DOHH2 (cell line): ENCODE results near the gene DRG2.

ENCODE experiments used
- H3F3A ChIP-seq: fragments of 200-600 bp; sonication (generic), shearing (Covaris generic); 2 replicates; pipeline ENCODE4 v1.6.0; 2016; ENCODE audit warnings: antibody characterized with exemption, mild to moderate bottlenecking; ENCODE audit not compliant: control insufficient read depth, insufficient read depth
- H3K27ac ChIP-seq: fragments of 200-600 bp; sonication (generic); 2 replicates; pipeline ENCODE4 v1.5.1; 2014; ENCODE audit warnings: low read depth, mild to moderate bottlenecking, low read length, moderate library complexity
- H3K27me3 ChIP-seq: fragments of 200-600 bp; sonication (generic); 2 replicates; pipeline ENCODE4 v1.6.1; 2014; ENCODE audit warnings: mild to moderate bottlenecking, low read length, mixed read lengths; ENCODE audit not compliant: control insufficient read depth
- H3K36me3 ChIP-seq: fragments of 200-600 bp; sonication (generic); 2 replicates; pipeline ENCODE4 v1.6.1; 2014; ENCODE audit warnings: mild to moderate bottlenecking, low read length, moderate library complexity, mixed read lengths; ENCODE audit not compliant: control insufficient read depth
- H3K4me1 ChIP-seq: fragments of 200-600 bp; sonication (generic); 2 replicates; pipeline ENCODE4 v1.6.1; 2014; ENCODE audit warnings: mild to moderate bottlenecking, low read length, mixed read lengths; ENCODE audit not compliant: control insufficient read depth
- H3K4me2 ChIP-seq: fragments of 200-600 bp; sonication (generic); 2 replicates; pipeline ENCODE4 v1.6.0; 2014; ENCODE audit warnings: mild to moderate bottlenecking, low read length, moderate library complexity
- H3K4me3 ChIP-seq: fragments of 200-600 bp; sonication (generic); 2 replicates; pipeline ENCODE4 v1.5.1; 2014; ENCODE audit warnings: mild to moderate bottlenecking, low read length, mixed read lengths
- H3K79me2 ChIP-seq: fragments of 200-600 bp; sonication (generic); 2 replicates; pipeline ENCODE4 v1.6.1; 2014; ENCODE audit warnings: mild to moderate bottlenecking, low read length, mixed read lengths; ENCODE audit not compliant: control insufficient read depth
- H3K9me2 ChIP-seq: fragments of 200-600 bp; sonication (generic); replicated peaks from 2 replicates; pipeline ENCODE4 v1.6.1; 2014; ENCODE audit warnings: mild to moderate bottlenecking, low read length, mixed read lengths; ENCODE audit not compliant: control insufficient read depth
- H3K9me3 ChIP-seq: fragments of 200-600 bp; sonication (generic); 2 replicates; pipeline ENCODE4 v1.6.1; 2014; ENCODE audit warnings: antibody characterized with exemption, low read length, mixed read lengths; ENCODE audit not compliant: control insufficient read depth, insufficient read depth
- H4K20me1 ChIP-seq: fragments of 200-600 bp; sonication (generic); 2 replicates; pipeline ENCODE4 v1.6.0; 2014; ENCODE audit warnings: low read depth, mild to moderate bottlenecking, antibody characterized with exemption, low read length, moderate library complexity; ENCODE audit not compliant: control insufficient read depth, insufficient read depth
- CTCF ChIP-seq: fragments of 200-600 bp; sonication (generic); IDR thresholded peaks from one replicate; pipeline ENCODE4 v1.5.1; 2014; ENCODE audit warnings: antibody characterized with exemption, mild to moderate bottlenecking, low read depth, low read length; ENCODE audit not compliant: poor library complexity, severe bottlenecking
- EZH2phosphoT487 ChIP-seq: fragments of 200-600 bp; sonication (generic); IDR thresholded peaks from 2 replicates; pipeline ENCODE4 v1.6.1; 2017; ENCODE audit warnings: borderline replicate concordance, mild to moderate bottlenecking, antibody characterized with exemption, low read length, moderate library complexity, mixed read lengths

DRG2 gene

DNA sequence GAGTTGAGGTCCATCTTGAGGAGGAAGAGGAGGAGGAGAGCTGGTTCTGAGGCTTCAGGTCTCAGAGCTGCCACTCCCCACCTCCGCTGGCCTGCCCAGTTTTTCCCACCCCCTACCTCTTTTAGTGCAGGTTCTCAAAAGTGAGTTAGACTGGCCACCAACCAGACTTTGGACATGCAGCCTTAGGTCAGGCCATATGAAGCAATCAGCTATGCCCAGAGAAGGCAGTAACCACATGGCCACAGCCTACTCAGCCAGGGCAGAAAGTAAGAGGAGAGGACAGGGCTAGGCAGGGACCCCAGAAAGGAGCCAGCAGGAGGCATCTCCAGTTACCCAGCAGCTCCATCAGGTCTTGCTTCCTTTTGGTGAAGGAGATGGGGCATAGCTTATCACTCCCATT lies 29.8 kb downstream of the DRG2 start:
- Histone ChIP-seq H3K4me2 (no peak overlapping the region), H3F3A (no peaks in the 10 kb centered on the region), H3K79me2 (no peaks in the 10 kb centered on the region), H3K9me3 (no peaks in the 10 kb centered on the region; the same call in 1 of the 2 replicates), H3K4me1 (no peaks in the 10 kb centered on the region), H3K4me3 (no peak overlapping the region), H3K27ac (no peak overlapping the region), H3K36me3 (no peaks in the 10 kb centered on the region), H3K9me2 (no peaks in the 10 kb centered on the region), H4K20me1 (no peaks in the 10 kb centered on the region), H3K27me3 (no peaks in the 10 kb centered on the region)
- TF ChIP-seq EZH2phosphoT487 (no peak), CTCF (no peak)

GRCh38 chr17:18117982-18118975 lies 30.5 kb downstream of the DRG2 start:
- no peak overlapping the region for H3K27ac ChIP-seq
- H3F3A ChIP-seq = no peaks in the 10 kb centered on the region
- no peaks in the 10 kb centered on the region for H3K79me2 ChIP-seq
- H3K36me3 ChIP-seq = no peaks in the 10 kb centered on the region
- no peaks in the 10 kb centered on the region for H3K27me3 ChIP-seq
- no peaks in the 10 kb centered on the region; the same call in 1 of the 2 replicates for H3K9me3 ChIP-seq
- TF ChIP-seq EZH2phosphoT487 (no peak), CTCF (no peak)
- no peaks in the 10 kb centered on the region for H4K20me1 ChIP-seq
- H3K4me1 ChIP-seq = no peaks in the 10 kb centered on the region
- no peak overlapping the region for H3K4me3 ChIP-seq
- no peaks in the 10 kb centered on the region for H3K9me2 ChIP-seq
- no peak overlapping the region for H3K4me2 ChIP-seq

GRCh38 chr17:18119166-18119745 lies 31.5 kb downstream of the DRG2 start:
- H3K9me2 ChIP-seq = no peaks in the 10 kb centered on the region
- H3K4me1 ChIP-seq = no peaks in the 10 kb centered on the region
- no peaks in the 10 kb centered on the region for H3K36me3 ChIP-seq
- no peaks in the 10 kb centered on the region for H3K79me2 ChIP-seq
- no peaks in the 10 kb centered on the region; the same call in 1 of the 2 replicates for H3K9me3 ChIP-seq
- H3K27ac ChIP-seq = no peak overlapping the region
- H3K4me2 ChIP-seq = no peak overlapping the region
- no peak overlapping the region for H3K4me3 ChIP-seq
- H4K20me1 ChIP-seq = no peaks in the 10 kb centered on the region
- TF ChIP-seq EZH2phosphoT487 (no peak), CTCF (no peak)
- H3K27me3 ChIP-seq = no peaks in the 10 kb centered on the region
- H3F3A ChIP-seq = no peaks in the 10 kb centered on the region
